SU-DHL-6 (cell line): Measurements from ENCODE around the gene PNPLA7.
"Not testable (repeated sequence)": the region's sequence is repeated elsewhere in the genome, so short reads cannot be mapped to it uniquely, and the experiment has no call there.

ENCODE experiments used
- H2AFZ ChIP-seq: fragments of 200-600 bp; sonication (generic); 2 replicates; pipeline ENCODE4 v1.6.1; 2014; ENCODE audit warnings: low read depth, mild to moderate bottlenecking, moderate library complexity, mixed read lengths, antibody characterized with exemption, low read length; ENCODE audit not compliant: severe bottlenecking
- H3F3A ChIP-seq: fragments of 200-600 bp; shearing (Covaris generic); 2 replicates; pipeline ENCODE4 v1.6.0; 2016; ENCODE audit warnings: antibody characterized with exemption, mild to moderate bottlenecking; ENCODE audit not compliant: insufficient read depth
- H3K27ac ChIP-seq: fragments of 200-600 bp; sonication (generic); 2 replicates; pipeline ENCODE4 v1.5.1; 2016; ENCODE audit warnings: low read depth, mild to moderate bottlenecking, low read length, moderate library complexity, mixed read lengths
- H3K27me3 ChIP-seq: fragments of 200-600 bp; sonication (generic), shearing (Covaris generic); 2 replicates; pipeline ENCODE4 v1.6.0; 2014; ENCODE audit warnings: mild to moderate bottlenecking, low read length
- H3K36me3 ChIP-seq: fragments of 200-600 bp; sonication (generic); 2 replicates; pipeline ENCODE4 v1.6.1; 2014; ENCODE audit warnings: mild to moderate bottlenecking, low read length, mixed read lengths
- H3K4me2 ChIP-seq: fragments of 300-600, 200-600 bp; shearing (Covaris generic), sonication (generic); 2 replicates; pipeline ENCODE4 v1.6.0; 2014; ENCODE audit warnings: low read length, low read depth, mild to moderate bottlenecking; ENCODE audit not compliant: poor library complexity, severe bottlenecking
- H3K4me3 ChIP-seq: fragments of 200-600 bp; sonication (generic); 2 replicates; pipeline ENCODE4 v1.5.1; 2014; ENCODE audit warnings: antibody characterized with exemption, low read length, mild to moderate bottlenecking, mixed read lengths; ENCODE audit not compliant: insufficient read depth, poor library complexity, severe bottlenecking
- H3K79me2 ChIP-seq: fragments of 200-600 bp; sonication (generic); 2 replicates; pipeline ENCODE4 v1.6.1; 2014; ENCODE audit warnings: mild to moderate bottlenecking, low read length, moderate library complexity; ENCODE audit not compliant: insufficient read depth
- H3K9ac ChIP-seq: fragments of 200-600 bp; sonication (generic); 2 replicates; pipeline ENCODE4 v1.7.0; 2014; ENCODE audit warnings: mild to moderate bottlenecking, low read length
- H3K9me2 ChIP-seq: fragments of 200-600 bp; sonication (generic); replicated peaks from 2 replicates; pipeline ENCODE4 v1.6.1; 2014; ENCODE audit warnings: low read length; ENCODE audit not compliant: insufficient read depth
- H3K9me3 ChIP-seq: fragments of 200-600 bp; sonication (generic); 2 replicates; pipeline ENCODE4 v1.6.1; 2014; ENCODE audit warnings: low read length, mixed read lengths; ENCODE audit not compliant: insufficient read depth
- H4K20me1 ChIP-seq: fragments of 200-600 bp; sonication (generic); 2 replicates; pipeline ENCODE4 v1.6.1; 2014; ENCODE audit warnings: low read depth, mild to moderate bottlenecking, antibody characterized with exemption, low read length, moderate library complexity, mixed read lengths
- EZH2phosphoT487 ChIP-seq: fragments of 200-600 bp; sonication (generic), shearing (Covaris generic); conservative IDR thresholded peaks from 2 replicates; pipeline ENCODE4 v1.6.1; 2018; ENCODE audit warnings: mild to moderate bottlenecking, antibody characterized with exemption, low read length, moderate library complexity, mixed read lengths
- TF ChIP-seq, protein P1 (sequence below): fragments of 200-600 bp; sonication (generic); IDR thresholded peaks from one replicate; pipeline ENCODE4 v1.5.1; 2017; ENCODE audit warnings: antibody characterized with exemption, mild to moderate bottlenecking, low read length, moderate library complexity; ENCODE audit not compliant: insufficient read depth, poor library complexity, severe bottlenecking

Gene PNPLA7

DNA sequence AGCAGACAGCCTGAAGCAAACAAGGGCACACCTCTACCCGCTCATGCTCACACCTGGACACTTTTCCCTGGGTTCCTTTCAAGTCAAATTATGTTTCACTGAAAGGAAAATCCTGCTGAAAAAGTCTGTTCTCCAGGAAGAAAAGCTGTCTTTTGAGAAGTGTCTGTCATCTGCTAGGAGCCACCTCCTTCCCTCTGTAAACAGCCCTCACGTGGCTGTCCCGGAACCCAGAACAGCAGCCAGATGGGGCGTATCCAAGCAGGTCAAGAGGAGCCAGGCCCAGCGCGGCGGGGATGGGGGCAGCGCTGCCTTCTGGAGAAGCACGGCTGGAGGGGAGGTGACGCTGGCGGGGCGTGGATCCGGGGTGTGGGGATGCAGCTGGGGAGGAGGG is at the start of gene PNPLA7:
Gene PNPLA7, minus strand, starts transcription at position 172 of the 391 bp plus-strand sequence. CDS start 205 bp downstream, outside the sequence.
- no peaks in the 10 kb centered on the region for H4K20me1 ChIP-seq
- H3K4me3 ChIP-seq: peak within 1 kb of the TSS; percentile 75
- no peak for TF ChIP-seq EZH2phosphoT487
- TF ChIP-seq, protein P1, sequence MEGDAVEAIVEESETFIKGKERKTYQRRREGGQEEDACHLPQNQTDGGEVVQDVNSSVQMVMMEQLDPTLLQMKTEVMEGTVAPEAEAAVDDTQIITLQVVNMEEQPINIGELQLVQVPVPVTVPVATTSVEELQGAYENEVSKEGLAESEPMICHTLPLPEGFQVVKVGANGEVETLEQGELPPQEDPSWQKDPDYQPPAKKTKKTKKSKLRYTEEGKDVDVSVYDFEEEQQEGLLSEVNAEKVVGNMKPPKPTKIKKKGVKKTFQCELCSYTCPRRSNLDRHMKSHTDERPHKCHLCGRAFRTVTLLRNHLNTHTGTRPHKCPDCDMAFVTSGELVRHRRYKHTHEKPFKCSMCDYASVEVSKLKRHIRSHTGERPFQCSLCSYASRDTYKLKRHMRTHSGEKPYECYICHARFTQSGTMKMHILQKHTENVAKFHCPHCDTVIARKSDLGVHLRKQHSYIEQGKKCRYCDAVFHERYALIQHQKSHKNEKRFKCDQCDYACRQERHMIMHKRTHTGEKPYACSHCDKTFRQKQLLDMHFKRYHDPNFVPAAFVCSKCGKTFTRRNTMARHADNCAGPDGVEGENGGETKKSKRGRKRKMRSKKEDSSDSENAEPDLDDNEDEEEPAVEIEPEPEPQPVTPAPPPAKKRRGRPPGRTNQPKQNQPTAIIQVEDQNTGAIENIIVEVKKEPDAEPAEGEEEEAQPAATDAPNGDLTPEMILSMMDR: no peak
- peak within 1 kb of the TSS; percentile 66 for H3K9ac ChIP-seq
- H3F3A ChIP-seq: peaks cover 17% of the 10 kb centered on the region
- peak within 1 kb of the TSS; percentile 4; the same call in 1 of the 2 replicates for H3K27ac ChIP-seq
- peaks cover 5% of the 10 kb centered on the region; the same call in 1 of the 2 replicates for H3K79me2 ChIP-seq
- no peaks in the 10 kb centered on the region for H3K27me3 ChIP-seq
- no peaks in the 10 kb centered on the region for H3K9me2 ChIP-seq
- H3K9me3 ChIP-seq: no peaks in the 10 kb centered on the region
- H2AFZ ChIP-seq: peak within 1 kb of the TSS; percentile 86
- peak within 1 kb of the TSS; percentile 77 for H3K4me2 ChIP-seq
- no peaks in the 10 kb centered on the region for H3K36me3 ChIP-seq

DNA sequence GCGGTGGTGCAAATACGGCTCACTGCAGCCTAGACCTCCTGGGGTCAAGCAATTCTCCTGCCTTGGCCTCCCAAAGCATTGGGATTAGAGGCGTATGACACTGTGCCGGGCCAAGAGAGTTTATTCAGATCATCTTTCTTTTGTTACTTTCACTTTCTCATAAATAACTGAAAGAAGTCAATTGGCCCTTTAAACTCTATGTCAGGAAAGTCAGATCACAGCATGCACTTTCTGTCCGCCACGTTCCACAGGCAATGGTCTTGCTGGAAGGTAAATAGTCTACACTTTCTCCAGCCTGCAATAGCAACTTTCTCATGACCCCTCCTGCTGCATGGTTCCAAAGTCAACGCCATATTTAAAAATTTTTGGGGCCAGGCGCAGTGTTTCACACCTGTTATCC is 48.7 kb upstream of the PNPLA7 start:
- H3K9me2 ChIP-seq: no peaks in the 10 kb centered on the region
- H3K27me3 ChIP-seq: no peaks in the 10 kb centered on the region
- no peak overlapping the region for H3K9ac ChIP-seq
- H4K20me1 ChIP-seq: no peaks in the 10 kb centered on the region
- H3K9me3 ChIP-seq: no peaks in the 10 kb centered on the region
- H3K36me3 ChIP-seq: no peaks in the 10 kb centered on the region
- no peak overlapping the region for H3K4me3 ChIP-seq
- no peak overlapping the region for H3K27ac ChIP-seq
- no peak overlapping the region for H2AFZ ChIP-seq
- TF ChIP-seq, protein P1: no peak
- TF ChIP-seq EZH2phosphoT487: no peak
- H3K79me2 ChIP-seq: no peaks in the 10 kb centered on the region
- H3F3A ChIP-seq: no peaks in the 10 kb centered on the region
- no peak overlapping the region for H3K4me2 ChIP-seq

DNA sequence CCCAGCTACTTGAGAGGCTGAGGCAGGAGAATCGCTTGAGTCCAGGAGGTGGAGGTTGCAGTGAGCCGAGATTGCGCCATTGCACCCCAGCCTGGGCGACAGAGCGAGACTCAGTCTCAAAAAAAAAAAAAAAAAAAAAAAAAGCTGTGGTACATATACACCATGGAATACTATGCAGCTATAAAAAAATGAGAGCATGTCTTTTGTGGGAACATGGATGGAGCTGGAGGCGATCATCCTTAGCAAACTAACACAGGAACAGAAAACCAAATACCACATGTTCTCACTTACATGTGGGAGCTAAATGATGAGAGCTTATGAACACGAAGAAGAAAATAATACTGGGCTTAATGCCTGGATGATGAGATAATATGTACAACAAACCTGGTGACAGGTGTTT is 46.4 kb upstream of the PNPLA7 start:
- not testable (repeated sequence) for H3K9me2 ChIP-seq, H3K36me3 ChIP-seq, H3K4me2 ChIP-seq, H3K79me2 ChIP-seq, H4K20me1 ChIP-seq, H2AFZ ChIP-seq, H3K4me3 ChIP-seq, H3K27me3 ChIP-seq, H3F3A ChIP-seq, H3K9me3 ChIP-seq, H3K9ac ChIP-seq, H3K27ac ChIP-seq

DNA sequence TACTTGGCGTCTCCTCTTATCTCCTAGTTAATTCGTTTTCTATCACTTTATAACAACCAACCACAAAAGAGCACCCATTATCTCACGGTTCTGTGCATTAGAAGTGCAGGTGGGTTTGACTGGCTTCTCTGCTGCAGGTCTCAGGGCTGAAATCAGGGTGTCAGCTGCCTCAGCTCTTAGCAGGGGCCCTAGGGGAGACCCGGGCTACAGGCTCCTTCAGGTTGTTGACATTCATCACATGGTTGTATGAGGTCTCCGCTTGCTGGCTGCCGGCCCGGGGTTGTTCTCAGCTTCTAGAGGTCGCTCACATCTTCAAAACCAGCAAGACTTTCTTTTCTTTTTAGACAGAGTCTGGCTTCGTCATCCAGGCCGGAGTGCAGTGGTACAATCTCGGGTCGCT is 43.0 kb upstream of the PNPLA7 start:
- Histone ChIP-seq H3K4me2 (no peak overlapping the region), H3K9me2 (no peaks in the 10 kb centered on the region), H3K9ac (no peak overlapping the region), H4K20me1 (0 out of 2 replicates have a peak, but pooled peaks cover 3% of the 10 kb centered on the region), H3F3A (no peaks in the 10 kb centered on the region), H3K79me2 (no peaks in the 10 kb centered on the region; the same call in 1 of the 2 replicates), H3K36me3 (no peaks in the 10 kb centered on the region), H2AFZ (no peak overlapping the region), H3K27ac (no peak overlapping the region), H3K4me3 (no peak overlapping the region), H3K9me3 (no peaks in the 10 kb centered on the region), H3K27me3 (no peaks in the 10 kb centered on the region)
- TF ChIP-seq, protein P1: no peak
- no peak for TF ChIP-seq EZH2phosphoT487
